Fibroblast of mammary gland (primary cell): Measurements from ENCODE around the gene TANGO2.

Experiments
- DNase-seq: peaks from one replicate; pipeline ENCODE4 v3.0.0-alpha.2; 2010; ENCODE audit warnings: low read depth
- H3K4me3 ChIP-seq: 2 replicates; pipeline ENCODE4 v1.5.1; 2011; ENCODE audit warnings: low read depth, mild to moderate bottlenecking, low read length, moderate library complexity; ENCODE audit not compliant: control insufficient read depth
- CTCF ChIP-seq: conservative IDR thresholded peaks from 2 replicates; pipeline ENCODE4 v1.5.1; 2011; ENCODE audit warnings: low read depth, low read length, inconsistent platforms; ENCODE audit not compliant: control insufficient read depth, insufficient read depth

The TANGO2 gene

GRCh38 chr22:19974268-19974861 lies 46.5 kb upstream of the TANGO2 start:
- H3K4me3 ChIP-seq, result no peak overlapping the region
- no peak for TF ChIP-seq CTCF
- peak; percentile 43 for DNase-seq

GRCh38 chr22:19974935-19975706 lies 45.8 kb upstream of the TANGO2 start:
- H3K4me3 ChIP-seq, result no peak overlapping the region
- TF ChIP-seq CTCF, result no peak
- DNase-seq, result no peak

- H3K4me3 ChIP-seq, result no peak overlapping the region
- no peak for TF ChIP-seq CTCF
- DNase-seq, result no peak
Measured at GRCh38 chr22:19975707-19976035, 45.2 kb upstream of the TANGO2 start.

GRCh38 chr22:19976671-19977070 lies 44.2 kb upstream of the TANGO2 start:
- DNase-seq, result no peak
- H3K4me3 ChIP-seq, result no peak overlapping the region
- TF ChIP-seq CTCF, result no peak

- H3K4me3 ChIP-seq, result no peak overlapping the region
- TF ChIP-seq CTCF, result no peak
- DNase-seq, result no peak
Measured at GRCh38 chr22:19977296-19978243, 43.3 kb upstream of the TANGO2 start.

- no peak for TF ChIP-seq CTCF
Measured at GRCh38 chr22:19978748-19979147, 42.2 kb upstream of the TANGO2 start.

More at GRCh38 chr22:19978748-19979147, 42.2 kb upstream of the TANGO2 start:
- no peak overlapping the region for H3K4me3 ChIP-seq
- no peak for DNase-seq
